Measurements from ENCODE around the gene FBXW11. TPM values are rescaled to one million over a fixed set of nuclear protein-coding genes. Genes with fewer than 3 reads are reported as not detected.

The FBXW11 gene
- total and polyA plus RNA-seq, 2 donors (not counting 1 experiment from before 2014, with no cell fraction given): 19.7 to 62.4 TPM

GRCh38 chr5:172002840-172003512 is 3.5 kb downstream of the FBXW11 start:
- Mint-ChIP-seq H3K4me1 (peaks cover 77% of the 10 kb centered on the region), H3K27ac (peak overlapping the region; percentile 34), H3K9me3 (ENCODE audit: insufficient read depth) (peaks cover 2% of the 10 kb centered on the region), H3K4me3 (peak overlapping the region; percentile 44), H3K27me3 (no peaks in the 10 kb centered on the region)
- TF ChIP-seq EZH2 (IDR thresholded peaks at IDR 0.05; ENCODE audit: borderline replicate concordance, insufficient read depth, low read depth, low read length, poor library complexity, severe bottlenecking) (no peak), CTCF (IDR thresholded peaks at IDR 0.05) (no peak)
- Histone ChIP-seq H3K4me1 (ENCODE audit: control insufficient read depth in 2 of 2, insufficient read depth in 2 of 2, low read length in 2 of 2) (peaks cover 74 to 78% of the 10 kb centered on the region in 2 donors), H2AFZ (ENCODE audit: insufficient read depth, low read depth, low read length, poor library complexity, severe bottlenecking) (no peak overlapping the region), H3K4me3 (ENCODE audit: control extremely low read depth in 1 of 5, extremely low read depth in 1 of 5, insufficient read depth in 1 of 5, low read depth in 2 of 5, low read length in 4 of 5) (no peak overlapping the region), H3K27ac (ENCODE audit: low read length in 2 of 2) (peak overlapping the region in 1 of 2 donors; percentile 20), H3K9me3 (ENCODE audit: control extremely low read depth in 1 of 3, control insufficient read depth in 2 of 3, insufficient read depth in 1 of 3, low read length in 2 of 3) (no peaks in the 10 kb centered on the region), H3K79me2 (ENCODE audit: control insufficient read depth, insufficient read depth, low read length) (peaks cover 97% of the 10 kb centered on the region), H3K4me2 (replicated peaks; ENCODE audit: low read depth, low read length, poor library complexity, severe bottlenecking) (peak overlapping the region; percentile 81), H3K36me3 (replicated peaks in 1 of 2; ENCODE audit: control extremely low read depth in 1 of 2, control insufficient read depth in 1 of 2, extremely low read depth in 1 of 2, insufficient read depth in 2 of 2, low read length in 1 of 2) (peaks cover 2 to 4% of the 10 kb centered on the region in 2 experiments), H3K27me3 (replicated peaks in 1 of 4; ENCODE audit: control extremely low read depth in 1 of 4, control insufficient read depth in 3 of 4, insufficient read depth in 4 of 4, low read length in 3 of 4) (no peaks in the 10 kb centered on the region), H3K9ac (ENCODE audit: low read length) (no peak overlapping the region), H4K20me1 (ENCODE audit: control insufficient read depth, insufficient read depth, low read length, poor library complexity, severe bottlenecking) (peaks cover 30% of the 10 kb centered on the region)
- no CpG with 5 or more reads among the region's 6 CpGs for WGBS (ENCODE audit: insufficient coverage)
- no peak for ATAC-seq (ENCODE audit: low read depth)
- intact Hi-C loops (cut with micrococcal nuclease): loop anchor here (5.0 to 10.0 kb wide), 4 partner anchors 36 to 1142 kb away; partner anchors contain the start of genes BNIP1 and DUSP1
- CTCF ChIA-PET: interaction anchor here (0.7 to 11.5 kb wide), 3 partner anchors 16 to 93 kb away, joined by 4 to 130 read pairs (median 4); no protein-coding TSS in a partner anchor
- POLR2A ChIA-PET: no interaction called here
- no peak for DNase-seq

- H3K4me1 Mint-ChIP-seq: peaks cover 77% of the 10 kb centered on the region
- Histone ChIP-seq H4K20me1 (ENCODE audit: control insufficient read depth, insufficient read depth, low read length, poor library complexity, severe bottlenecking) (peaks cover 30% of the 10 kb centered on the region), H3K9ac (ENCODE audit: low read length) (no peak overlapping the region), H3K27ac (ENCODE audit: low read length in 2 of 2) (peak overlapping the region in 1 of 2 donors; percentile 90), H3K4me3 (ENCODE audit: control extremely low read depth in 1 of 5, extremely low read depth in 1 of 5, insufficient read depth in 1 of 5, low read depth in 2 of 5, low read length in 4 of 5) (no peak overlapping the region), H3K4me1 (ENCODE audit: control insufficient read depth in 2 of 2, insufficient read depth in 2 of 2, low read length in 2 of 2) (peaks cover 70 to 80% of the 10 kb centered on the region in 2 donors), H3K79me2 (ENCODE audit: control insufficient read depth, insufficient read depth, low read length) (peaks cover 97% of the 10 kb centered on the region), H3K36me3 (replicated peaks in 1 of 2; ENCODE audit: control extremely low read depth in 1 of 2, control insufficient read depth in 1 of 2, extremely low read depth in 1 of 2, insufficient read depth in 2 of 2, low read length in 1 of 2) (peaks cover 2 to 4% of the 10 kb centered on the region in 2 experiments), H3K4me2 (replicated peaks; ENCODE audit: low read depth, low read length, poor library complexity, severe bottlenecking) (peak overlapping the region; percentile 20), H3K27me3 (replicated peaks in 1 of 4; ENCODE audit: control extremely low read depth in 1 of 4, control insufficient read depth in 3 of 4, insufficient read depth in 4 of 4, low read length in 3 of 4) (no peaks in the 10 kb centered on the region), H2AFZ (ENCODE audit: insufficient read depth, low read depth, low read length, poor library complexity, severe bottlenecking) (no peak overlapping the region), H3K9me3 (ENCODE audit: control extremely low read depth in 1 of 3, control insufficient read depth in 2 of 3, insufficient read depth in 1 of 3, low read length in 2 of 3) (no peaks in the 10 kb centered on the region)
- WGBS (ENCODE audit: insufficient coverage): no CpG with 5 or more reads among the region's 2 CpGs
- ChIA-PET POLR2A (no interaction called here), CTCF (no interaction called here)
- TF ChIP-seq EZH2 (IDR thresholded peaks at IDR 0.05; ENCODE audit: borderline replicate concordance, insufficient read depth, low read depth, low read length, poor library complexity, severe bottlenecking) (no peak), CTCF (IDR thresholded peaks at IDR 0.05) (peak; percentile 36)
- DNase-seq (peak; percentile 31), ATAC-seq (ENCODE audit: low read depth) (no peak)
- intact Hi-C loops (cut with micrococcal nuclease): loop anchor here (5.0 to 10.0 kb wide), 4 partner anchors 35 to 1142 kb away; partner anchors contain the start of genes BNIP1 and DUSP1
- peaks cover 2% of the 10 kb centered on the region for H3K9me3 Mint-ChIP-seq (ENCODE audit: insufficient read depth)
- no peaks in the 10 kb centered on the region for H3K27me3 Mint-ChIP-seq
- no peak overlapping the region for H3K4me3 Mint-ChIP-seq
- no peak overlapping the region for H3K27ac Mint-ChIP-seq
Measured at GRCh38 chr5:172002310-172002709, 4.1 kb downstream of the FBXW11 start.
